CD4-positive, alpha-beta T cell treated with Interleukin-15 for 4 hours (primary cell): ENCODE data around the gene UXS1.

Experiments used
- DNase-seq: peaks from one replicate; pipeline ENCODE4 v3.0.0-alpha.2; 2020; ENCODE audit warnings: low spot score

The UXS1 gene

GRCh38 chr2:106044021-106044420 lies 150.1 kb downstream of the UXS1 start:
- no peak for DNase-seq
